H1 (cell line): Measurements from ENCODE around the gene GPATCH2. TPM values are rescaled to one million over a fixed set of nuclear protein-coding genes. Genes with fewer than 3 reads are reported as not detected.

Experiments used
- CTCF ChIP-seq, 3 experiments: IDR thresholded peaks; 1 replicate in 2 of 3; 2 replicates in 1 of 3; pipeline versions ENCODE4 v1.5.1 to v1.6.1; 2011; ENCODE audit warnings: low read length in 3 of 3, mild to moderate bottlenecking in 3 of 3, inconsistent platforms in 2 of 3, low read depth in 1 of 3, moderate library complexity in 1 of 3; ENCODE audit not compliant: insufficient read depth in 1 of 3; ENCODE audit errors: control extremely low read depth in 1 of 3
- SIX5 ChIP-seq: IDR thresholded peaks from 2 replicates; pipeline ENCODE4 v1.6.1; 2011; ENCODE audit warnings: mild to moderate bottlenecking, low read depth, low read length
- polyA plus RNA-seq, 7 experiments: library from polyadenylated mRNA; depleted of rRNA in 3 of 7; stranded (reverse) in 5 of 7; unstranded in 2 of 7; fragments of >200 nt in 5 of 7; fragments of 200-250 nt in 2 of 7; gene quantifications; 1 replicate in 5 of 7; 2 replicates in 1 of 7; 4 replicates in 1 of 7; pipeline versions ENCODE4 v1.2.1 to v1.2.3, GENCODE V29; 2011 to 2013; ENCODE audit warnings: missing spikeins in 2 of 7, mixed read lengths in 2 of 7
- total RNA-seq: library from RNA; stranded (reverse); fragmentation: NEBNext Ultra II Directional; extraction: Animal tissue kit (Norgen Biotek cat#: 25700); gene quantifications from 2 replicates; pipeline ENCODE4 v1.2.1, GENCODE V29; 2021

Gene GPATCH2
- total and polyA plus RNA-seq, 2 of the 8 experiments (the other 6 are each of a cell fraction or from before 2014, with no cell fraction given) = 3.9 to 13.1 TPM

- TF ChIP-seq SIX5 (no peak), CTCF (IDR thresholded peaks at IDR 0.05; ENCODE audit: control extremely low read depth in 1 of 3, insufficient read depth in 1 of 3, low read depth in 1 of 3, low read length in 3 of 3) (no peak)
Observed at GRCh38 chr1:217528271-217528670, 102.6 kb downstream of the GPATCH2 start (continued).
